ENCODE measurements around the gene DERL3. TPM values are rescaled to one million over a fixed set of nuclear protein-coding genes. Genes with fewer than 3 reads are reported as not detected.

DERL3 gene
- total RNA-seq: 10 to 100 TPM in 1 of 3 donors, 1 to 10 TPM in 2; 4.4 to 18.8 (median 7.9) TPM
- long read RNA-seq, donor 1, partial matches to known transcripts: 1 of 8 reads
- long read RNA-seq, donor 1, other reads (novel, unspliced or antisense): 4 of 8 reads
- long read RNA-seq, donor 2, partial matches to known transcripts: 2 of 6 reads
- long read RNA-seq, donor 2, other reads (novel, unspliced or antisense): 1 of 6 reads

DNA sequence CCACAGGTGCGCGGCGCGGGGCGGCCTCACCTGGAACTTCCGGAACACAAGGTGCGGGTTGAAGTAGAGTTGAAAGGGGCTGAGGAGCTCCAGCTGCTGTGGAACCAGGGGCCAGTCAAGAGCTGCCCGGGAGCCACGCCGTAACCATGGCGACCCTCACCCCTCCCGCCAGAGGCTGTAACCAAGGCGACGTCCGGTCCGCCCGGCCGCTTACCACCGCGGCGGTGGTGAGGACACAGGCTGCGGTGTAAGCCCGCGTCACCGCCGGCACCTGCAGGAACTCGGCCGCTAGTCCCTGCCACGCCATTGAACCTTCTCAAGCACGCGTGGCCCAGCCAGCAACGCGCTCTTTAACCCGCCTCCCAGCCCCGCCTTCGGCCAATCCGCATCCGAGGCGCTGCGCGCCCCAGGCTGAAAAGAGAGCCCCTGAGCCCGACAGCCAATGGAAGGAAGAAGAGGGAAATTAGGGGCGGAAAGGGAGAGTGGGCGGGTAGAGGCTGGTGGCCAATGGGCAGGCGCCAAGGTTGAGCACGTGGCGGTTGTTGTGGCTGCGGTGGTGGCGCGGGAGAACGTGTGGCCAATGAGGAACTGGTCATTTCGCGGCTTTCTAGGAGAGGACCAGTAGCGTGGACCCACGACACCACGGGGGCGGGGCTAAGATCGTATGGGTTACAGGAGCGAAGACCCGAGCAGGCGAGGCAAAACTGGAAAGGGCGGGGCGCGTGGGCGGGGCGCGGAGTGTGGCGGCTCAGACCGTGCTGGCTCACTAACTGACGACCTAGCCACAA, at the start of gene DERL3:
Gene DERL3 (minus strand): TSS at position 326 of the 788 bp plus-strand sequence. CDS start 19 bp downstream, at position 307.
- intact Hi-C loops (cut with DNase I, micrococcal nuclease): no loop called here
- peak; percentile 99 to 100 (median 99) for DNase-seq
- TF ChIP-seq CTCF (IDR thresholded peaks at IDR 0.05): peak; percentile 8
- Histone ChIP-seq H3K4me1 (ENCODE audit: low read depth) (peaks cover 13% of the 10 kb centered on the region), H3K9me3 (no peaks in the 10 kb centered on the region), H3K36me3 (ENCODE audit: low read depth) (no peaks in the 10 kb centered on the region), H3K4me3 (peak within 1 kb of the TSS; percentile 28)
- ATAC-seq: peak; percentile 93

DNA sequence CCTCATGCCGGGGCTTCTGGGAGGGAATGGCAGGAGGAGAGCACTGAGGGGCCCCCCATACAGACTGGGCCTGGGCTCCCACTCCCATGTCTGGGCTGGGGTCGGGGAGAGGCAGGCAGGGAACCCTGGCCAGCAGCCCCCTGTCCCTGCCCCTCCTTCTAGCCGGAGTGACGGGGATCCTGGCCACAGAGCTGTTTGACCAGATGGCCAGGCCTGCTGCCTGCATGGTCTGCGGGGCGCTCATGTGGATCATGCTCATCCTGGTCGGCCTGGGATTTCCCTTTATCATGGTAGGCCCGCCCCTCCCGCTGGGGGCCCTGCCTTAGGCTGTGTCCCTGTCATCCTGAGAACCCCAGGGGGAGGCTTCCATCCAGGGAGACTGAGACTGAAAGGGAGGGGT, 45.3 kb upstream of the DERL3 start:
- no peaks in the 10 kb centered on the region for H3K4me1 ChIP-seq (ENCODE audit: low read depth)
- DNase-seq (no peak), ATAC-seq (no peak)
- TF ChIP-seq CTCF (IDR thresholded peaks at IDR 0.05): no peak
- no peaks in the 10 kb centered on the region for H3K9me3 ChIP-seq
- H3K36me3 ChIP-seq (ENCODE audit: low read depth): no peaks in the 10 kb centered on the region
- intact Hi-C loops (cut with DNase I, micrococcal nuclease): no loop called here
- H3K4me3 ChIP-seq: no peak overlapping the region

DNA sequence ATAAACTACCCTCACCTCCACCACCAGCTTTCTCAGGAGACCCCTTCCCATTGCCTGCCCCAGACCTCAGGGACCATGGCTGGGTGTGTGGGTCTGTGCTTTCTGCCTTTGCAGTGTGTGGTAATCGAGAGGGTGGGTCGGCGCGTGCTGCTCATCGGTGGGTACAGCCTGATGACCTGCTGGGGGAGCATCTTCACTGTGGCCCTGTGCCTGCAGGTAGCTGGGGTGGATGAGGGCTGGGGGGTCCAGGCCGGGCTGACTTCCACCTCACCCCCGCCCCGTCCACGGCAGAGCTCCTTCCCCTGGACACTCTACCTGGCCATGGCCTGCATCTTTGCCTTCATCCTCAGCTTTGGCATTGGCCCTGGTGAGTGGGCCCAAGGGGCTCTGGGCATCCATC, 44.9 kb upstream of the DERL3 start:
- H3K36me3 ChIP-seq (ENCODE audit: low read depth): no peaks in the 10 kb centered on the region
- DNase-seq: no peak
- intact Hi-C loops (cut with DNase I, micrococcal nuclease): no loop called here
- no peak for ATAC-seq
- H3K4me3 ChIP-seq: no peak overlapping the region
- no peaks in the 10 kb centered on the region for H3K9me3 ChIP-seq
- no peaks in the 10 kb centered on the region for H3K4me1 ChIP-seq (ENCODE audit: low read depth)
- TF ChIP-seq CTCF (IDR thresholded peaks at IDR 0.05): no peak

GRCh38 chr22:23882370-23882769, 43.6 kb upstream of the DERL3 start:
- no peak for TF ChIP-seq CTCF (IDR thresholded peaks at IDR 0.05)

DNA sequence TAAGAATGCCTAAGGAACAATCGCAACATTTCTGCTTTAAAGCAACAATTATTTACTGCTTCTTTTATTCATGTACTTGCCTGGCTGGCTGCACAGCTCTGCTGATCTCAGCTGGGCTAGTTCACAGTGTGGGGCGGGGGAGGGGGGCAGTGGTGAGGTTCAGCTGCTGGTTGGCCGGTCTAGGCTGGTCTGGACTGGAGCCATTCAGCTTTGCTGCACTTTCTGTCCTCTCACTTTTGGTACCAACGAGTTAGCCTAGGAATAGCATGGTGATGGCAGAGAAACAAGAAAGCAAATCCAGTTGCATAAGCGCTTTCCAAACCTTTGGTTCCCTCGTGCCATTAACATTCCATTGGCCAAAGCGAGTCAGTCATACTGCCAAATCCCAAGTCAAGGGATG, 39.4 kb upstream of the DERL3 start:
- intact Hi-C loops (cut with DNase I, micrococcal nuclease): no loop called here
- no peaks in the 10 kb centered on the region for H3K4me1 ChIP-seq (ENCODE audit: low read depth)
- H3K9me3 ChIP-seq: no peaks in the 10 kb centered on the region
- no peak for TF ChIP-seq CTCF (IDR thresholded peaks at IDR 0.05)
- H3K36me3 ChIP-seq (ENCODE audit: low read depth): no peaks in the 10 kb centered on the region
- no peak overlapping the region for H3K4me3 ChIP-seq
- no peak for ATAC-seq
- no peak for DNase-seq

More at GRCh38 chr22:23882370-23882769, 43.6 kb upstream of the DERL3 start:
- H3K4me3 ChIP-seq: no peak overlapping the region
- no peak for ATAC-seq
- H3K4me1 ChIP-seq (ENCODE audit: low read depth): no peaks in the 10 kb centered on the region
- no peaks in the 10 kb centered on the region for H3K9me3 ChIP-seq
- DNase-seq: no peak
- intact Hi-C loops (cut with DNase I, micrococcal nuclease): no loop called here
- no peaks in the 10 kb centered on the region for H3K36me3 ChIP-seq (ENCODE audit: low read depth)

Measured in mucosa of descending colon (tissue), 3 donors.